NCI-H1694 treated with DMSO at 0.1 percent for 48 hours (cell line): ENCODE data around the gene DHX8.
A peak's percentile ranks its signal among the peaks of the same experiment; 100 is the strongest.
"Not testable (repeated sequence)": the region's sequence is repeated elsewhere in the genome, so short reads cannot be mapped to it uniquely, and the experiment has no call there.

Experiments
- DNase-seq: peaks from one replicate; lab custom pipeline; 2025; lab: John Stamatoyannopoulos, UW

Gene DHX8

GRCh38 chr17:43483674-43484551 lies at the start of gene DHX8:
Gene DHX8 (plus strand): TSS chr17:43483975. CDS start chr17:43484038, 63 bp downstream.
- peak; percentile 99 for DNase-seq

GRCh38 chr17:43434902-43435319 lies 48.9 kb upstream of the DHX8 start:
- DNase-seq: no peak

GRCh38 chr17:43437756-43438155 lies 46.0 kb upstream of the DHX8 start:
- DNase-seq: no peak

GRCh38 chr17:43438626-43439025 lies 45.1 kb upstream of the DHX8 start:
- peak; percentile 69 for DNase-seq

- DNase-seq: peak; percentile 83
Measured at GRCh38 chr17:43439041-43439440, 44.7 kb upstream of the DHX8 start.

GRCh38 chr17:43442711-43443110 lies 41.1 kb upstream of the DHX8 start:
- no peak for DNase-seq

GRCh38 chr17:43443381-43443780 lies 40.4 kb upstream of the DHX8 start:
- no peak for DNase-seq

- no peak for DNase-seq
Measured at GRCh38 chr17:43444223-43445008, 39.4 kb upstream of the DHX8 start.

- no peak for DNase-seq
Measured at GRCh38 chr17:43445009-43445589, 38.7 kb upstream of the DHX8 start.

GRCh38 chr17:43446773-43447172 lies 37.0 kb upstream of the DHX8 start:
- no peak for DNase-seq

GRCh38 chr17:43448720-43449469 lies 34.9 kb upstream of the DHX8 start:
- DNase-seq: no peak

- no peak for DNase-seq
Measured at GRCh38 chr17:43449470-43450248, 34.1 kb upstream of the DHX8 start.

GRCh38 chr17:43450791-43451190 lies 33.0 kb upstream of the DHX8 start:
- not testable (repeated sequence) for DNase-seq

- not testable (repeated sequence) for DNase-seq
Measured at GRCh38 chr17:43451741-43452140, 32.0 kb upstream of the DHX8 start.

- DNase-seq: no peak
Measured at GRCh38 chr17:43453331-43453812, 30.4 kb upstream of the DHX8 start.

GRCh38 chr17:43454868-43455267 lies 28.9 kb upstream of the DHX8 start:
- DNase-seq: no peak

GRCh38 chr17:43456029-43456428 lies 27.7 kb upstream of the DHX8 start:
- DNase-seq: no peak

- peak; percentile 98 for DNase-seq
Measured at GRCh38 chr17:43456661-43457361, 27.0 kb upstream of the DHX8 start.

- no peak for DNase-seq
Measured at GRCh38 chr17:43457362-43457692, 26.4 kb upstream of the DHX8 start.

GRCh38 chr17:43459878-43460277 lies 23.9 kb upstream of the DHX8 start:
- DNase-seq: not testable (repeated sequence)
